H9 (cell line): ENCODE results near the gene SMARCAL1. TPM values are rescaled to one million over a fixed set of nuclear protein-coding genes. Genes with fewer than 3 reads are reported as not detected.

Experiments used
- DNase-seq: peaks from one replicate; pipeline ENCODE4 v3.0.0-alpha.2; 2017
- H2AFZ ChIP-seq: one replicate; pipeline ENCODE4 v1.6.1; 2013; ENCODE audit warnings: mild to moderate bottlenecking, low read length, control low read depth, moderate library complexity
- H2AK5ac ChIP-seq: 2 replicates; pipeline ENCODE4 v1.6.1; 2013; ENCODE audit warnings: low read length, control low read depth, mixed read lengths; ENCODE audit not compliant: insufficient read length
- H2BK120ac ChIP-seq: one replicate; pipeline ENCODE4 v1.6.1; 2013; ENCODE audit warnings: low read depth, mild to moderate bottlenecking, low read length, control low read depth, inconsistent platforms; ENCODE audit not compliant: poor library complexity, severe bottlenecking
- H2BK12ac ChIP-seq: 2 replicates; pipeline ENCODE4 v1.6.1; 2013; ENCODE audit warnings: low read length, control low read depth, mixed read lengths, low read depth; ENCODE audit not compliant: insufficient read length
- H2BK15ac ChIP-seq: 2 replicates; pipeline ENCODE4 v1.6.1; 2013; ENCODE audit warnings: low read depth, low read length, control low read depth
- H2BK20ac ChIP-seq: one replicate; pipeline ENCODE4 v1.6.1; 2013; ENCODE audit warnings: low read depth, mild to moderate bottlenecking, low read length, control low read depth, inconsistent platforms; ENCODE audit not compliant: poor library complexity, severe bottlenecking
- H2BK5ac ChIP-seq: 2 replicates; pipeline ENCODE4 v1.6.1; 2013; ENCODE audit warnings: low read length, control low read depth, mixed read lengths; ENCODE audit not compliant: insufficient read length
- H3K14ac ChIP-seq: 2 replicates; pipeline ENCODE4 v1.6.1; 2013; ENCODE audit warnings: low read length, control low read depth; ENCODE audit not compliant: insufficient read depth
- H3K18ac ChIP-seq: 2 replicates; pipeline ENCODE4 v1.6.1; 2013; ENCODE audit warnings: low read depth, mild to moderate bottlenecking, mixed read lengths, low read length, control low read depth; ENCODE audit not compliant: insufficient read length
- H3K23ac ChIP-seq: 2 replicates; pipeline ENCODE4 v1.6.1; 2013; ENCODE audit warnings: low read length, control low read depth, mixed read lengths, low read depth; ENCODE audit not compliant: insufficient read length
- H3K23me2 ChIP-seq: 2 replicates; pipeline ENCODE4 v1.6.1; 2013; ENCODE audit warnings: low read depth, mild to moderate bottlenecking, mixed read lengths, low read length, control low read depth; ENCODE audit not compliant: insufficient read length, poor library complexity, severe bottlenecking
- H3K27ac ChIP-seq: 2 replicates; pipeline ENCODE4 v1.5.1; 2013; ENCODE audit warnings: low read length, control low read depth, mixed read lengths, low read depth; ENCODE audit not compliant: insufficient read length
- H3K27me3 ChIP-seq: 2 replicates; pipeline ENCODE4 v1.6.1; 2013; ENCODE audit warnings: low read length, control low read depth, inconsistent platforms; ENCODE audit not compliant: insufficient read depth
- H3K4ac ChIP-seq: 2 replicates; pipeline ENCODE4 v1.6.1; 2013; ENCODE audit warnings: low read depth, mild to moderate bottlenecking, control low read depth, inconsistent platforms, low read length, moderate library complexity
- H3K4me1 ChIP-seq: 2 replicates; pipeline ENCODE4 v1.6.1; 2013; ENCODE audit warnings: low read length, control low read depth, inconsistent platforms; ENCODE audit not compliant: insufficient read depth
- H3K4me2 ChIP-seq: 2 replicates; pipeline ENCODE4 v1.6.1; 2013; ENCODE audit warnings: low read length, control low read depth, mixed read lengths; ENCODE audit not compliant: insufficient read length, insufficient read depth
- H3K56ac ChIP-seq: 2 replicates; pipeline ENCODE4 v1.6.1; 2013; ENCODE audit warnings: low read depth, mild to moderate bottlenecking, mixed read lengths, low read length, control low read depth; ENCODE audit not compliant: insufficient read length
- H3K79me1 ChIP-seq: 2 replicates; pipeline ENCODE4 v1.6.1; 2013; ENCODE audit warnings: low read depth, mild to moderate bottlenecking, moderate library complexity, low read length, control low read depth, inconsistent platforms; ENCODE audit not compliant: insufficient read depth, poor library complexity, severe bottlenecking
- H3K79me2 ChIP-seq: 2 replicates; pipeline ENCODE4 v1.6.1; 2013; ENCODE audit warnings: low read length, control low read depth, inconsistent platforms; ENCODE audit not compliant: insufficient read depth
- H3K9ac ChIP-seq: 2 replicates; pipeline ENCODE4 v1.6.1; 2013; ENCODE audit warnings: low read length, control low read depth, mixed read lengths; ENCODE audit not compliant: insufficient read length; ENCODE audit errors: extremely low read depth
- H3K9me3 ChIP-seq: one replicate; pipeline ENCODE4 v1.6.1; 2013; ENCODE audit warnings: low read depth, low read length, inconsistent platforms; ENCODE audit not compliant: control insufficient read depth
- H3T11ph ChIP-seq: one replicate; pipeline ENCODE4 v1.6.1; 2013; ENCODE audit warnings: mild to moderate bottlenecking, low read length, control low read depth, inconsistent platforms
- H4K20me1 ChIP-seq: one replicate; pipeline ENCODE4 v1.6.1; 2013; ENCODE audit not compliant: control insufficient read depth, insufficient read length, insufficient read depth
- H4K5ac ChIP-seq: 2 replicates; pipeline ENCODE4 v1.6.1; 2013; ENCODE audit warnings: low read depth, mild to moderate bottlenecking, mixed read lengths, low read length, control low read depth; ENCODE audit not compliant: insufficient read length
- H4K8ac ChIP-seq: replicated peaks from 2 replicates; pipeline ENCODE4 v1.6.1; 2013; ENCODE audit warnings: low read length, control low read depth, mixed read lengths, low read depth; ENCODE audit not compliant: insufficient read length
- H4K91ac ChIP-seq: 2 replicates; pipeline ENCODE4 v1.6.1; 2013; ENCODE audit warnings: low read depth, mild to moderate bottlenecking, moderate library complexity, mixed read lengths, low read length, control low read depth; ENCODE audit not compliant: insufficient read length
- H3K27ac Mint-ChIP-seq, 3 experiments: 2 replicates in 2 of 3; 3 replicates in 1 of 3; pipeline ENCODE4 v1.8.0; 2020 to 2021; ENCODE audit warnings: mixed read lengths in 3 of 3, mild to moderate bottlenecking in 1 of 3, moderate library complexity in 1 of 3
- H3K27me3 Mint-ChIP-seq: 2 replicates; pipeline ENCODE4 v1.8.0; 2021; ENCODE audit warnings: low read depth, mild to moderate bottlenecking, moderate library complexity, mixed read lengths
- H3K36me3 Mint-ChIP-seq, 3 experiments: 2 replicates in 2 of 3; 3 replicates in 1 of 3; pipeline ENCODE4 v1.8.0; 2020 to 2021; ENCODE audit warnings: low read depth in 3 of 3, mixed read lengths in 3 of 3; ENCODE audit not compliant: insufficient read depth in 1 of 3
- H3K4me1 Mint-ChIP-seq, 2 experiments: 2 replicates each; pipeline ENCODE4 v1.8.0; 2020; ENCODE audit warnings: mixed read lengths in 2 of 2
- H3K4me3 Mint-ChIP-seq, 2 experiments: 2 replicates in 1 of 2; 3 replicates in 1 of 2; pipeline ENCODE4 v1.8.0; 2020 to 2021; ENCODE audit warnings: mild to moderate bottlenecking in 2 of 2, mixed read lengths in 2 of 2, moderate library complexity in 1 of 2
- H3K9me3 Mint-ChIP-seq, 2 experiments: 2 replicates in 1 of 2; 3 replicates in 1 of 2; pipeline ENCODE4 v1.8.0; 2020; ENCODE audit warnings: mild to moderate bottlenecking in 2 of 2, mixed read lengths in 2 of 2, moderate library complexity in 1 of 2
- CTCF ChIP-seq: fragments of 200-600 bp; sonication (generic); conservative IDR thresholded peaks from 3 replicates; pipeline ENCODE4 v1.8.0; 2021; ENCODE audit warnings: antibody characterized with exemption, mild to moderate bottlenecking
- WGBS: extraction: QIAGEN DNeasy Blood & Tissue Kit; methylation state at CpG from one replicate; pipeline ENCODE4 v1.1.7; 2013; ENCODE audit warnings: missing lambda C conversion rate, low lambda C conversion rate, mixed read lengths; ENCODE audit not compliant: insufficient read length; ENCODE audit errors: extremely low coverage; 5-methylcytosine and 5-hydroxymethylcytosine counted together
- total RNA-seq: library from RNA; stranded (reverse); gene quantifications from 2 replicates; pipeline ENCODE4 v1.2.1, GENCODE V29; 2021

The SMARCAL1 gene
- total RNA-seq, 1 experiment from 2014 or later = 16.5 TPM

GRCh38 chr2:216491793-216492596 lies 79.7 kb downstream of the SMARCAL1 start:
- Histone ChIP-seq H2BK12ac (no peak overlapping the region), H4K8ac (no peak overlapping the region), H4K5ac (no peak overlapping the region), H4K91ac (no peak overlapping the region), H3K18ac (no peak overlapping the region), H3K9me3 (no peaks in the 10 kb centered on the region), H3K4me2 (no peak overlapping the region), H2BK20ac (no peak overlapping the region), H3K23me2 (no peaks in the 10 kb centered on the region), H2BK5ac (no peak overlapping the region), H2BK15ac (no peak overlapping the region), H3K23ac (no peak overlapping the region), H3T11ph (no peak overlapping the region), H3K79me1 (no peaks in the 10 kb centered on the region), H3K56ac (no peak overlapping the region), H3K14ac (no peak overlapping the region), H2AFZ (no peak overlapping the region), H4K20me1 (no peaks in the 10 kb centered on the region), H2BK120ac (no peak overlapping the region), H3K9ac (no peak overlapping the region), H3K4me1 (no peaks in the 10 kb centered on the region), H3K27me3 (no peaks in the 10 kb centered on the region), H3K79me2 (no peaks in the 10 kb centered on the region), H3K27ac (no peak overlapping the region), H3K4ac (no peak overlapping the region), H2AK5ac (no peak overlapping the region)
- Mint-ChIP-seq H3K36me3 (no peaks in the 10 kb centered on the region; a peak in 1 of 7 replicates), H3K9me3 (no peaks in the 10 kb centered on the region), H3K27me3 (no peaks in the 10 kb centered on the region), H3K27ac (peak overlapping the region in 1 of 3 experiments; percentile 10; a peak in 1 of 7 replicates), H3K4me3 (no peak overlapping the region), H3K4me1 (peaks cover 4 to 13% of the 10 kb centered on the region in 2 experiments; a peak in 2 of 4 replicates)
- no CpG with 5 or more reads among the region's 9 CpGs for WGBS
- DNase-seq = no peak
- no peak for TF ChIP-seq CTCF
